HFF-Myc (cell line): ENCODE results near the gene MRPL21.
A peak's percentile ranks its signal among the peaks of the same experiment; 100 is the strongest.

Experiments
- DNase-seq: peaks from one replicate; pipeline ENCODE4 v3.0.0-alpha.2; 2011; ENCODE audit warnings: low read depth; ENCODE audit errors: extremely low read depth
- H3K4me3 ChIP-seq: replicated peaks from 2 replicates; pipeline ENCODE4 v1.5.1; 2011; ENCODE audit warnings: low read depth, mild to moderate bottlenecking, control low read depth, low read length
- CTCF ChIP-seq: IDR thresholded peaks from 2 replicates; pipeline ENCODE4 v1.5.1; 2012; ENCODE audit warnings: mild to moderate bottlenecking, low read depth, low read length, control low read depth; ENCODE audit errors: missing control alignments

MRPL21 gene

GRCh38 chr11:68844376-68844775, 59.3 kb downstream of the MRPL21 start:
- TF ChIP-seq CTCF: no peak
- H3K4me3 ChIP-seq: no peak overlapping the region
- DNase-seq: no peak

GRCh38 chr11:68843703-68844312, 59.8 kb downstream of the MRPL21 start:
- H3K4me3 ChIP-seq: no peak overlapping the region
- no peak for TF ChIP-seq CTCF
- DNase-seq: no peak

- no peak for TF ChIP-seq CTCF
- DNase-seq: no peak
These were observed 60.5 kb downstream of the MRPL21 start for GRCh38 chr11:68843052-68843561.

GRCh38 chr11:68842427-68843051, 61.1 kb downstream of the MRPL21 start:
- TF ChIP-seq CTCF: no peak
- DNase-seq: no peak
- peak overlapping the region; percentile 36 for H3K4me3 ChIP-seq

More at GRCh38 chr11:68843052-68843561, 60.5 kb downstream of the MRPL21 start:
- H3K4me3 ChIP-seq: peak overlapping the region; percentile 24

GRCh38 chr11:68841718-68842426, 61.8 kb downstream of the MRPL21 start, which contains the start of gene CPT1A:
Gene CPT1A, minus strand, starts transcription at chr11:68841916. Its CDS starts 26,442 bp downstream, at chr11:68815474.
- no peak for DNase-seq
- peak within 1 kb of the TSS; percentile 50 for H3K4me3 ChIP-seq
- no peak for TF ChIP-seq CTCF
